C1 segment of cervical spinal cord (tissue), 14 donors: ENCODE measurements around the gene SSPN.

Source experiments
- DNase-seq, 14 donors: peaks; one replicate each; lab custom pipeline; 2025; lab: John Stamatoyannopoulos, UW

Gene SSPN

DNA sequence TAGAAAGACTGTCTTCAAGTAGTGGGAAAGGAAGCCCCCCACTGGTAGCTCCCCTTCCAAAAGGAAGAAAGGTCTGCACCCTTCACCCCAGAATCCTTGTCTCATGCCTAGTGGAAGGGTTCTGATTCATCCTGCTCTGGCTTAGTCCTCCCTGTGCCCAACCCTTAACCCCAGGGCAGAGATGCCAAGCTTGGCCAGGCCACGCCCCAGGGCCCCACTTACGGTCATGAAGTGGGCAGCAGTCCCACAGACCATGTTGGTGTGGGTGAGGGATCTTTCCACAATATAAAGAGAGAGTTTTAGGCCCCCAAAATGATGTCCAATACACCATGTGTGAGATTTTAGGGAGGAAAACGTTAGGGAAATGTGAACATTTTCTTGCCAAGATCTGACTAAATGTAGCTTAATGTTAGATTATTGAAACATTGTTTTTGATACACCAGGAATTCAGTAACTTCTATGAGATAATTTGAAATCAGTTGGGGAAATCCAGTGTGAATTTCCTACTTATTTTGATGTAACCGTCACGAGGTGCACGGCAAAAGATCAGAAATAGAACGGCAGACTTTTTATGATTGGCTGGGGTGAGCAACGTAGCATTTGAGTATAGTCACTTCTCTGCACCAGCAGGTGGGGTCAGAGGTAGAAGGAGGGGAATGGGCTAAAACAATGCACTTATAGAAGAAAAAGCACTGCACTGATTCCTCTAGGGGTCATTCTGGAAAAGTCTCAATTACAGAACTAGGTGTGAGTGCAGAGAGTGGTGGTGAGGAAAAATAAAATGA lies 8.2 kb upstream of the SSPN start:
- no peak for DNase-seq

DNA sequence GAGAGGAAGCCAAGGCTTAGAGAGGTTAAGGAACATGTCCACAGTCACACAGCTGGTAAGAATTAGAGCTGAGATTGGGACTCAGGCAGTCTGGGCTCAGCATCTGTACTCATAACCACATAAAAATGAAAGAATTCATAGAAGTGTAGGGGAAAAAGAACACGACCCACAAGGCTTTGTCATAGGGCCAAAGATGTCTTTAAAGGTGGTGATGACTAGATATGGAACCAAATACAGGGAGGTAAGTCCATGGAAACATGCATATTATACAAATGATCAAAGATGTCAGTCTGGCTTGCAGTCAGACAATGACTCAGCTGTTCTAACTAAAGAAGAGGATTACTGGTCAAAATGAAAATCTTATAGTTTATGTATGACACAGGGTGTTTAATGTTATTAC lies 7.2 kb upstream of the SSPN start:
- no peak for DNase-seq

DNA sequence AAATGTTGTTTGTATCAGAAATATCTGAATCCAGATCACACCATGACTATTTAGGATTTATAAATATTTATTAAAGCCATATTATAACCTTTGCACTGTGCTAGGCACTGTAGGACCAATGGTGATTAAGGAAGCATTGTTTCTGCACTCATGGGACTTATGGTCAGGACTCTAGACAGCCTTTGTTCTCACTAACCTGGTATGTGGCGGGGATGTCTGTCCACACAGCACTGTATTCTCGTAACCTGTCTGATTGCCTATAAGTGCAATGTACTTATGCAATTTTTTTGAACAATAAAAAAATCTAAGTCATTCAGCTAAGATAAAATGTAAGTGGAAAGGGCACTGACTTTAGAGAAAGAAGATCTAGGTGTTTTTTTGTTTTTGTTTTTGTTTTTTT lies 6.7 kb upstream of the SSPN start:
- no peak for DNase-seq

GRCh38 chr12:26192142-26192541 lies 3.2 kb upstream of the SSPN start:
- DNase-seq = no peak

- no peak for DNase-seq
Measured at GRCh38 chr12:26193539-26193938, 1.8 kb upstream of the SSPN start.

GRCh38 chr12:26195641-26196420 lies 458 bp downstream of the SSPN start:
- DNase-seq = peak; percentile 25 to 84 (median 78)

GRCh38 chr12:26196421-26196716 lies 996 bp downstream of the SSPN start:
- peak in 4 of 14 donors; percentile 54 to 76 (median 68) for DNase-seq

GRCh38 chr12:26197832-26198231 lies 2.5 kb downstream of the SSPN start:
- peak in 1 of 14 donors; percentile 26 for DNase-seq

DNA sequence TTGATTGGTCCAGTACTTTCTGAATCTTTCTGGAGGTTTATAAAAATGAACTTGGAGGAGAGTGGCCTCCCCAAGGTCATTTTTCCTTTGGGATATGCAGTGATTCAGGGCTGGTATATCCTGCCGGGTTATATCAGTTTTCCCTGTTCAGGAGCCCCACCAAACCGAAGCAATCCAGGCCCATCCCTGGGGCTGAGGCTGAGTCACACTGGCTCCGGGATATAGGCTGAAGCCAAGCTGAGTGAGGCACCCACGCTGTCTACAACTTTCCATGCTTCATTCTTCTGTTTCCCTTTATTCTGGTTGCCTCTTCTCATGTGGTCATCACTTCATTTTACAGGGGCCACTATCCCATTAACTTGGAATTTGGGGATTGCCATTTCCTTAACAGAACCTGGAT lies 3.4 kb downstream of the SSPN start:
- peak in 2 of 14 donors; percentile 7 to 10 for DNase-seq

GRCh38 chr12:26203167-26203780 lies 7.9 kb downstream of the SSPN start:
- peak in 1 of 14 donors; percentile 20 for DNase-seq

GRCh38 chr12:26204612-26205289 lies 9.4 kb downstream of the SSPN start:
- peak in 2 of 14 donors; percentile 26 to 44 for DNase-seq

- peak in 1 of 14 donors; percentile 11 for DNase-seq
Measured at GRCh38 chr12:26205298-26205697, 9.9 kb downstream of the SSPN start.

GRCh38 chr12:26205941-26206340 lies 10.6 kb downstream of the SSPN start:
- DNase-seq = peak in 5 of 14 donors; percentile 21 to 38 (median 27)

DNA sequence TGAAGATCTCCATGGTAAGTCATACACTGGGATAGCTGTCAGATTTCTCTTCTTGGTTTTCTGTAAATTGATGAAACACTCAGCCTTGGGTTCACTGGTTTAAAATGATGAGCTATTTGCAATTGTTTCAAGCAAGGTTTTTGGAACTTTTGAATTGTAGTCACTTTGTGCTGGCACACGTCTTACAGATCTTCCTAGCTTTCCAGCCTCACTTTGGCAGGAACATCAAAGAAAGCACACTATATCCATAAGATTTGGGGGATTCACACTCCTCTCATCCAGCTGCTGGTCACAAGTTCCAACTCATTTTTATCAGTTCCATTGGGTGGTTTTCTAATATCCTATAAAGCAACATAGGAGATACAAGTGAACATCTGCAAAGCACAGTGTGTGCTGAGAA lies 16.0 kb downstream of the SSPN start:
- no peak for DNase-seq

DNA sequence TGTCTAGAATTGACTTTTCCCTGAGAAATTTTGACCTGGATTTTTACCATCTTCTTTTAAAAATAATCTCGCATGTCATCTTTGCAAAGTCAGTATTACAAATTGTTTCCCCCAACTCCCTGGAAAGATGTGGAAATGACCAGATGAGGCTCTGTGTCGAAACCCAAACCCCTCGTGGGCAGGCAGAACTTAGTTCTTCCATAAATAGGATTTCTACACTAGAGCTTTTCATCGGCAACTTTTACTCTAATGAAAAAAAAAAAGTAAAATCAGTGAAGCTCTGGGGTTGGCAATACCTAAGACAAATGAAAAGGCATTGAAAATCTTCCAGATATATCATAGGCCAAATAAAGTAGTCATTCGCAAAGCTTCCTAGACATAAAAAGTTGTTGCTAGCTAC lies 17.0 kb downstream of the SSPN start:
- DNase-seq = no peak

- DNase-seq = no peak
Measured at GRCh38 chr12:26212988-26213387, 17.6 kb downstream of the SSPN start.

DNA sequence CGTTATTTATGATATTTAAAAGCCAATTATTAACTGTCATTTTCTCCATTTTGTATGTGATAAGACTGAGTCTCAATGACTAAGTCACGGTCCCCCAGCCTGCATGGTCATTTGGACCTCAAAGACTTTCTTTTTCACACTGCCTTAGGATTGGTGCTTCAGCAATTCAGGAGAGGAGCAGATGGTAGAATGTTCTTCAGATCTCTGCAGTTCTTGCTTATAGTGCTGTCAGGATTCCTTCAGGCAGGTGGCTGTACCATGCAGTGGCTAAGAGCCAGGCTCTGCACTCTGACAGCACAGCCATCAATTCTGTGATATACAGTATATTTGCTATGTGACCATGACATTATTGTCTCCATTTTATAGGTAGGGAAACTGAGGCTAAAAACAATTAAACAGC lies 18.7 kb downstream of the SSPN start:
- peak in 1 of 14 donors; percentile 37 for DNase-seq

GRCh38 chr12:26219736-26220135 lies 24.4 kb downstream of the SSPN start:
- peak in 1 of 14 donors; percentile 10 for DNase-seq

DNA sequence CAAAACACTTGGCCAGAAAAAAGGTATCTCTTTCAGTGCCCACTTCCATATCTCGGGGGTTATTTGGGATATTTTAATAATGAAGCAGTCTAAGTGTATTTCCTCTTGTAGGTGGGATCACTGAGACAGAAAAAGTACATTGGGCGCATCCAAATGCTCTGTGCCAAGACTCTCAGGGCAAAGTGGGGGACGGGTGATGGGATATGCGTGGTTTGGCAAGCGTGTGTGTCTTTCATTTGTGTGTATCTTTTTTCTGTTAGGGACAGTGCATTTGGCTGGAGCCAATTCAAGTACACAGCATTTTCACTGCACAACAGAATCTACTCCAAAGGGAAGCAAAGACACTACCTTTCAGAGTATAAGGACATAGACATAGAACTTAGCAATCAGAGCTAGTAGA lies 29.3 kb downstream of the SSPN start:
- peak in 1 of 14 donors; percentile 14 for DNase-seq

- DNase-seq = peak in 7 of 14 donors; percentile 55 to 90 (median 67)
Measured at GRCh38 chr12:26226122-26226521, 30.7 kb downstream of the SSPN start.

- peak in 12 of 14 donors; percentile 28 to 90 (median 66) for DNase-seq
Measured at GRCh38 chr12:26226629-26227360, 31.4 kb downstream of the SSPN start.
